Activated CD8-positive, alpha-beta memory T cell treated with anti-CD3 and anti-CD28 coated beads, Interleukin-2, amount 10 ng/mL, durations not matched to agents 7 days and 5 days (primary cell): ENCODE data around the gene AKAP10. TPM values are rescaled to one million over a fixed set of nuclear protein-coding genes. Genes with fewer than 3 reads are reported as not detected.
A peak's percentile ranks its signal among the peaks of the same experiment; 100 is the strongest.
"Not testable (repeated sequence)": the region's sequence is repeated elsewhere in the genome, so short reads cannot be mapped to it uniquely, and the experiment has no call there.

ENCODE experiments used
- ATAC-seq: fragments of 150-1000 bp; cut with Tn5 transposase; one replicate; pipeline ENCODE4 v1.10.0; 2021; ENCODE audit warnings: moderate library complexity
- CTCF ChIA-PET: fragments of 350-600 bp; sonication (Branson Sonifier 250); formaldehyde crosslinking; loops from one replicate; lab custom pipeline; 2021; ENCODE audit warnings: antibody characterized with exemption; lab: Charles Lee
- DNase-seq: peaks from one replicate; pipeline ENCODE4 v3.0.0-alpha.2; 2020
- H3K27ac Mint-ChIP-seq: one replicate; pipeline ENCODE4 v1.8.0; 2021; ENCODE audit warnings: mild to moderate bottlenecking, mixed read lengths
- H3K27me3 Mint-ChIP-seq: one replicate; pipeline ENCODE4 v1.8.0; 2021; ENCODE audit warnings: mixed read lengths
- H3K36me3 Mint-ChIP-seq: one replicate; pipeline ENCODE4 v1.8.0; 2021; ENCODE audit warnings: mild to moderate bottlenecking, mixed read lengths
- H3K4me1 Mint-ChIP-seq: one replicate; pipeline ENCODE4 v1.8.0; 2021; ENCODE audit warnings: mixed read lengths
- H3K4me3 Mint-ChIP-seq: one replicate; pipeline ENCODE4 v1.8.0; 2021; ENCODE audit warnings: mild to moderate bottlenecking, moderate library complexity, mixed read lengths
- H3K9me3 Mint-ChIP-seq: one replicate; pipeline ENCODE4 v1.8.0; 2022; ENCODE audit warnings: low read depth, mixed read lengths
- total RNA-seq, 2 experiments: library from RNA; stranded (reverse); gene quantifications; one replicate each; pipeline ENCODE4 v1.2.3, GENCODE V29; 2021

AKAP10 gene
- total RNA-seq, 2 experiments from 2014 or later: 34.3 to 44.6 TPM

DNA sequence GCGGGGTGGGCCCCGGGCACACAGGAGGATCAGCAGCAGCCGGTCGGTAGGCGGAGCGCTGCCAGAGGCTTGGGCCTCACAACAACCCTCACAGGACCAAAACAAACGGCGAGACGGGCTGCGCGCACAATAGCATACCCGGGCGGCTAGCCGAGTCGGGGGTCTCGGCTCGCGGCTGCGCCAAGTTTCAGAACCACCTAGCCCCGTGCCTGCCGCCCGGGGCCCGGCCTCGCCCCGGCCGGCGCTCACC is 110.6 kb downstream of the AKAP10 start:
- DNase-seq: peak; percentile 70
- Mint-ChIP-seq H3K36me3 (no peaks in the 10 kb centered on the region), H3K27me3 (peaks cover 5% of the 10 kb centered on the region), H3K4me3 (peak overlapping the region; percentile 77), H3K27ac (peak overlapping the region; percentile 67), H3K9me3 (no peaks in the 10 kb centered on the region), H3K4me1 (peaks cover 9% of the 10 kb centered on the region)
- CTCF ChIA-PET: no interaction called here
- peak; percentile 78 for ATAC-seq

DNA sequence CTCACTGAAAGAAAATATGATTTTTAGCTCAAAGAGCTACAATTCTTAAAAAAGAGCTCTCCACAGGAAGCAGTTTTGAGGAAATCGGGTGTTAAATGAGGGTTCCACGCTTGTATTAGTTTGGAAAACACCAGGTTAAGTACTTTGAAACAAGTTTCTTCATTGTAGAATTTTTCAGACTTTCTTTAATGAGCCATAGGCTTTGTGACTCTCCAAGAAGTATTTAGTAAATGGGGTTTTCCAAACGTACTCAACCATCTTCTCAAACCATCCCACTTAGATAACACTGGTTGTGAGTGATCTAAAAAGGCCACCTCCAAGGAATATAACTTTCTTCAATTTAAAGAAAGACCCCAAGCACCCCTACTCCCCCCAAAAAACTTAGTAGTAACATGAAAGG is 112.6 kb downstream of the AKAP10 start:
- Mint-ChIP-seq H3K4me1 (peaks cover 9% of the 10 kb centered on the region), H3K36me3 (no peaks in the 10 kb centered on the region), H3K27me3 (peaks cover 5% of the 10 kb centered on the region), H3K9me3 (no peaks in the 10 kb centered on the region), H3K27ac (no peak overlapping the region), H3K4me3 (no peak overlapping the region)
- no peak for DNase-seq
- CTCF ChIA-PET: no interaction called here
- no peak for ATAC-seq

DNA sequence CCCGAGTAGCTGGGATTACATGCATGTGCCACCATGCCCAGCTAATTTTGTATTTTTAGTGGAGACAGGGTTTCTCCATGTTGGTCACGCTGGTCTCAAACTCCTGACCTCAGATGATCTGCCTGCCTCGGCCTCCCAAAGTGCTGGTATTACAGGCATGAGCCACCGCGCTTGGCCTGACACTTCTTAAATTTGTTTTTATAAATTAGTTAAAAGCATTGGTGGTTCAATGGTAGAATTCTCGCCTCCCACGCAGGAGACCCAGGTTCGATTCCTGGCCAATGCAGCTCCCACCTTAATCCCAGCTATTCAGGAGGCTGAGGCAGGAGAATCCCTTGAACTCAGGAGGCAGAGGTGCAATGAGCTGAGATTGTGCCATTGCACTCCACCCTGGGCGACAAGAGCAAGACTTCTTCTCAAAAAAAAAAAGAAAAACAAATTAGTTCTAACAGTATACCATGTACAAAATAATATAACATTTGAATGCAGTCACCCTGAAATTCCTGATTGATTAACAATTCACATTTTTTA is 116.9 kb downstream of the AKAP10 start:
- DNase-seq, H3K4me1 Mint-ChIP-seq, H3K36me3 Mint-ChIP-seq, H3K27ac Mint-ChIP-seq, H3K9me3 Mint-ChIP-seq, H3K4me3 Mint-ChIP-seq, ATAC-seq, H3K27me3 Mint-ChIP-seq: not testable (repeated sequence)
- CTCF ChIA-PET: interaction anchor here (1.2 kb wide), 1 partner anchor 16 kb away, joined by 3 read pairs; no protein-coding TSS in a partner anchor

DNA sequence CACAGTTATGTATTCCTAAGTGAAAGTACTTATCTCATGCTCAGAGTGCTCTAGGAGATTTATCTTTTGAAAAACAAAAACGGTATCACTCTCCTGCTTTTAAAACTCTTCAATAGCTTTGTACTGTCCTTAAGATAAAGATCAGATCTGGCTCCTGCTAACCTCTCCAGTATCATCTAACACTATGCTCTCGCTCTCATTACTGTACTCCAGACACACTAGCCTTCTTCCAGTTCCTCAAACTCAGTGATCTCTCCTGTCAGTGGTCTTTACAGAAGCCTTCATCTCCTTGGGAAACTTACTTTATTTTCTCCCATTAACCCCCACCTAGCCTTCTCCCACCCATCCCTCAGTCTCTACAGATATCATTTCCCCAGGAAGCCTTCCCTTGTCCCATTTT is 120.0 kb downstream of the AKAP10 start:
- DNase-seq (no peak), ATAC-seq (no peak)
- CTCF ChIA-PET: interaction anchor here (1.2 kb wide), 1 partner anchor 12 kb away, joined by 3 read pairs; no protein-coding TSS in a partner anchor
- Mint-ChIP-seq H3K9me3 (no peaks in the 10 kb centered on the region), H3K4me1 (no peaks in the 10 kb centered on the region), H3K36me3 (peaks cover 1% of the 10 kb centered on the region), H3K27ac (no peak overlapping the region), H3K27me3 (no peaks in the 10 kb centered on the region), H3K4me3 (no peak overlapping the region)

Other genes with a start within 250 kb of the AKAP10 start
- under 1 TPM in 1 of 2 experiments, not detected in 1; 0.14 TPM for gene ALDH3A1, start 229.5 kb downstream of the AKAP10 start, total RNA-seq
- gene ULK2, start 109.9 kb downstream of the AKAP10 start, total RNA-seq: 10 to 100 TPM in 1 of 2 experiments, 1 to 10 TPM in 1; 5.3 to 11.2 TPM
- 10 to 100 TPM; 11.4 to 17.6 TPM for gene SPECC1, start 31.5 kb upstream of the AKAP10 start, total RNA-seq